Vein endothelial cell (primary cell): ENCODE data around the gene CACNA1E. TPM values are rescaled to one million over a fixed set of nuclear protein-coding genes. Genes with fewer than 3 reads are reported as not detected.

Experiments
- small RNA-seq: library from RNA; depleted of rRNA; stranded (forward); fragments of <200 nt; gene quantifications from one replicate; pipeline ENCODE3, GENCODE V24; 2012
- total RNA-seq: library from RNA; depleted of rRNA; stranded (reverse); fragments of >200 nt; gene quantifications from 2 replicates; pipeline ENCODE4 v1.2.3, GENCODE V29; 2012

CACNA1E gene
- total RNA-seq, result under 0.01 TPM in 1 of 2 replicates, not detected in the other

GRCh38 chr1:181483285-181484195, at the start of gene CACNA1E:
Gene CACNA1E (plus strand): TSS chr1:181483517. CDS start chr1:181483745, 228 bp downstream.

Small RNA genes lying within 50 kb of the gene (small RNA-seq; reads per million reads assigned to genes)
- gene RF00017 (not detected), gene RNA5SP70 (not detected)
